GM21528 (cell line): ENCODE results near the gene MAPKAPK5.
"Not testable (repeated sequence)": the region's sequence is repeated elsewhere in the genome, so short reads cannot be mapped to it uniquely, and the experiment has no call there.

Source experiments
- ATAC-seq: cut with Tn5 transposase; IDR thresholded peaks from one replicate; pipeline ENCODE4 v1.9.1; 2021; ENCODE audit warnings: mild to moderate bottlenecking, moderate library complexity; ENCODE audit not compliant: unreplicated experiment, low FRiP score

Gene MAPKAPK5

DNA sequence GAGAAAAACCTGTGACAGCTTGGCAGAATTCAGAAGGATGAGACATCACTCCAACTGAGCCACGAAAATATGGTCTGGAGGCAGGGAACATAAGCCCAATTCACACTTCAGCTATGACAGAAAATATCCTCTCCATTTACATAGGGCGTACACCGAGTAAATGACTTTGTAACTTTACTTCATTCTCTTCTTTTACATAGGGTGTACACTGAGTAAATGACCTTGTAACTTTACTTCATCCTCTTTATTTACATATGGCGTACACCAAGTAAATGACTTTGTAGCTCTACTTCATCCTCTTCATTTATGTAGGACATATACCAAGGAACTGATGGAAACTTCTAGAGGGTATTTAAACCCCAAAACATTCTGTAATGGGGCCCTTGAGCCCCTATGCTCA, 14.1 kb upstream of the MAPKAPK5 start:
- no peak for ATAC-seq

DNA sequence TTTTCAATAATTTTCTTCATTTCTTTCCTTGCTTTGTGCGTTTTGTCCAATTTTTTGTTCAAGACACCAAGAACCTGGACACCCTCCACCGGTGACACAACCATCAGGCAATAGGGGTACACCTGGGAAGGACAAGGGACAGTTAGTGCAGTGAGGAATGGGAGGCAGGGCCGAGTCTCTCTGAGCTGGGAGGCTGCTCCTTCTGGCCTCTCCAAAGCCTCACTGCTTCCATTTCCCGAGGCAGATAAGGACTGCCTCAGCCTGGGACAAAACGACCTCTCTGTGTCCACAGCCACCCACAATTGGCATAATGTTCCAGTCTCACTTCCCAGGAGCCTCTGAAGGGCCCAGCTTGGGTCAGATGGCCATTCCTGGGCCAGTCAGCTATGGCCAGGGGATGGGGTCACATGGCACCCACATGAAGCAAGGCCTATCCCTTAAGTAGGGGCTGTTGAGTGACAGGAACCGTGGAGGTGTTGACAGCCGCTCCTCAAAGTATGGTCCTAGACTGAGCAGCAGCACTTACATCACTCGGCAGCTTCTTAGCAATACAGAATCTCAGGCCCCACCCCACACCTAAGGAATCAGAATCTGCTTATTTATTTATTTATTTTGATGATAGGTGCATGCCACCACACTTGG, 13.6 kb upstream of the MAPKAPK5 start:
- ATAC-seq: no peak

DNA sequence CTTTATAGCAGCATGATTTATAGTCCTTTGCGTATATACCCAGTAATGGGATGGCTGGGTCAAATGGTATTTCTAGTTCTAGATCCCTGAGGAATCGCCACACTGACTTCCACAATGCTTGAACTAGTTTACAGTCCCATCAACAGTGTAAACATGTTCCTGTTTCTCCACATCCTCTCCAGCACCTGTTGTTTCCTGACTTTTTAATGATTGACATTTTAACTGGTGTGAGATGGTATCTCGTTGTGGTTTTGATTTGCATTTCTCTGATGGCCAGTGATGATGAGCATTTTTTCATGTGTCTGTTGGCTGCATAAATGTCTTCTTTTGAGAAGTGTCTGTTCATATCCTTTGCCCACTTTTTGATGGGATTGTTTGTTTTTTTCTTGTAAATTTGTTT, 12.4 kb upstream of the MAPKAPK5 start:
- not testable (repeated sequence) for ATAC-seq

DNA sequence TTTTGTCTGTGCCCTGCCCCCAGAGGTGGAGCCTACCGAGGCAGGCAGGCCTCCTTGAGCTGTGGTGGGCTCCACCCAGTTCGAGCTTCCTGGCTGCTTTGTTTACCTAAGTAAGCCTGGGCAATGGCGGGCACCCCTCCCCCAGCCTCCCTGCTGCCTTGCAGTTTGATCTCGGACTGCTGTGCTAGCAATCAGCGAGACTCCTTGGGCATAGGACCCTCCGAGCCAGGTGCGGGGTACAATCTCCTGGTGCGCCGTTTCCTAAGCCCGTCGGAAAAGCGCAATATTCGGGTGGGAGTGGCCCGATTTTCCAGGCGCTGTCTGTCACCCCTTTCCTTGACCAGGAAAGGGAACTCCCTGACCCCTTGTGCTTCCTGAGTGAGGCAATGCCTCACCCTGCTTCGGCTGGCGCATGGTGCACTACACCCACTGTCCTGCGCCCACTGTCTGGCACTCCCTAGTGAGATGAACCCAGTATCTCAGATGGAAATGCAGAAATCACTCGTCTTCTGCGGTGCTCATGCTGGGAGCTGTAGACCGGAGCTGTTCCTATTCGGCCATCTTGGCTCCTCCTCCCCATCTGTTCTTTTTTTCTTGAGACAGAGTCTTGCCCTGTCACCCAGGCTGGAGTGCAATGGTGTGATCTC, 7.2 kb upstream of the MAPKAPK5 start:
- not testable (repeated sequence) for ATAC-seq

DNA sequence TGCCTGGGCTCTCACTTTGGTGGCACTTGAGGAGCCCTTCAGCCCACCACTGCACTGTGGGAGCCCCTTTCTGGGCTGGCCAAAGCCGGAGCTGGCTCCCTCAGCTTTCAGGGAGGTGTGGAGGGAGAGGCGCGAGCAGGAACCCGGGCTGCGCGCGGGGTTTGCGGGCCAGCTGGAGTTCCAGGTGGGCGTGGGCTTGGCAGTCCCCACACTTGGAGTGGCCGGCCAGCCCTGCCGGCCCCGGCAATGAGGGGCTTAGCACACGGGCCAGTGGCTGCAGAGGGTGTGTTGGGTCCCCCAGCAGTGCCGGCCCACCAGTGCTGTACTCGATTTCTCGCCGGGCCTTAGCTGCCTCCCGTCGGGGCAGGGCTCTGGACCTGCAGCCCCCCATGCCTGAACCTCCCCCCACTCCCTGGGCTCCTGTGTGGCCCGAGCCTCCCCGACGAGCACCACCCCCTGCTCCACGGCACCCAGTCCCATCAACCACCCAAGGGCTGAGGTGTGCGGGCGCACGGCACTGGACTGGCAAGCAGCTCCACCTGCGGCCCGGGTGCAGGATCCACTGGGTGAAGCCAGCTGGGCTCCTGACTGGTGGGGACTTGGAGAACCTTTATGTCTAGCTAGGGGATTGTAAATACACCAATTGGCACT, 6.4 kb upstream of the MAPKAPK5 start:
- ATAC-seq: not testable (repeated sequence)

DNA sequence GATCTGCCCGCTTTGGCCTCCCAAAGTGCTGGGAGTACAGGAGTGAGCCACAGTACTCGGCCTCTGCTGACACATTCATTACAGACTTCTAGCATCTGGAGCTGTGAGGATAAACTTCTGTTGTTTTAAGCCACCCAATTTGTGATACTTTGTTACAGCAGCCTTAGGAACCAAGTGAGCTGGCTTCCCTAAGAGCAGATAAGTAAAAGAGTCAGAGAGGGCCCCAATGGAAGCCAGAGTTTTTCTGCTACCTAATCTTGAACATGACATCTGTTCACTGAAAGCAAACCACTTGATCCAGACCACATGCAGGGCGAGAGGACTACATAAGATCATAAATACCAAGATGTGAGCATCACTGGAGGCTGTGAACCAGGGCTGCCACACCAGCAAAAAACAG, 3.7 kb upstream of the MAPKAPK5 start:
- ATAC-seq: no peak

DNA sequence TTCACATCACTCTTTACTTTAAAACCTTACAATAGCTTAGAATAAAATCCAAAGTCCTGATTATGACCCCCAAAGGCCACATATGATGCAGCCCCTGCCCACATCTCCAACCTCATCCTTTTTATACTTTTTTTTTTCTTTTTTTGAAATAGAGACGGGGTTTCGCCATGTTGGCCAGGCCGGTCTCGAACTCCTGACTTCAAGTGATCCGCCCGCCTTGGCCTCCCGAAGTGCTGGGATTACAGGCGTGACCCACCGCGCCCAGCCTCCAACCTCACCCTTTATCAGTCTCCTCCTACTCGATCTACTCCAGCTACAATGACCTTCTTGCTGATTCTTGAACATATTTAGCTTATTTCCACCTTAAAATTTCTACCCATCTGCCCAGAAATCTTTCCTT, 1.2 kb upstream of the MAPKAPK5 start:
- ATAC-seq: no peak

DNA sequence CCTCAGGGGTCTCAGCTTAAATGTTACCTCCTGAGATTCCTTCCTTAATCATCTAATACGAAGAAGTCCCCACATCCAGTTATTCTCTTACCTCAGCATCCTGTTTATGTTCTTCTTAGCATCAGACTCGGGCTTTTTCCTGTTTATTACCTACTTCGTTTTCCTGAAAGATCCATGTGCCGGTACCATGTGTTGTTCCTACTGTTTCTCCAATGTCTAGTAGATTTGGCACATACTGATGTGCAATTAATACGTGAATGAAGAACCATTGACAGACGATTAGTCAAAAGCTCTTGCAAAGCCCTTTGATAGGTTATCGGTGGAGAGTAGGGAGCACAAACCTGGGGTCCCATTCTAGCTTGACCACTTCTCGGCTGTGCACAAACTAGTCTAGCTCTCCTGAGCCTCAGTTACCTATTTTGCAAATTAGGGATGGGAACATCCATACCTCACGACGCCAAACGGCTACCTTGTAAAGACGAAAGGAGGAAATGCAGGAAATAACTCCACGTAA, 735 bp upstream of the MAPKAPK5 start:
- ATAC-seq: peak; percentile 8

DNA sequence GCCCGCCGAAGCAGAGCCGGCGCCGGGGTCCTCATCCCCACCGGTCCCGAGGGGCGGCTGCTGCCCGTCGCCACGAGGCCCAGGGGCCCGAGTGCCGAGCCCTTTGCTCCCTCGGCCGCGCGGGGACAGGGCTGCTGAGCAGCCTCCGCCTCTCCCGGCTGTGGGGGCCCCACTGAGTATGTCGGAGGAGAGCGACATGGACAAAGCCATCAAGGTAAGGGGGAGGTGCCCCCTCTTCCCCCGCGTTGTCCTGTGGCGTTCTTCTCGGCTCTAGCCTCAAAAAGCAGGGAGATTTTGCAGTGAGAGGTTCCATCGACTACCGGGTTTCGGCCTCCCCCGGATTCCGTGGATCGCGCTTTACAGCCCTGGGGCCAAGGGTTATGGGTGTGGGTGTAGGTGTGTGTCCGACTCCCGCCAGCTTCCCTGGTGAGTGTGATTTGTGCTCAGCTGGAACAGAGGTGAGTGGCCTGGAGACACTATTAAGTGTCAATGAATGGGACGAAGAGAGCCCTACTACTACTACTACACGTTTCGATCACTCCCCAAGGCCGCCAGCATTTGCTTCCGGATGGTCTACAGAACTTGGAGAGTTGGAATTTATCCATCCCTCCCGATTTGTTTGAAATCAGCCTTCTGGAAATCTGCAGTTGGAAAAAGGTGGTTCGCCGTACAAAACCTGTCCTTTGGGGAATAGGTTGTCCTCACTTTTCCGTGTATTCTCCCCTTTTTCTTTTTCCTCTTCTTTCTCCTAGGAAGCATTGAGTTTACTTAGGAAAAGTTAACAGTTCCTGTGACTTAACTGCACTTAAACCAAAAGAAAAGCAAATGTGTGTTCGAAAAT, 748 bp downstream of the MAPKAPK5 start:
- ATAC-seq: peak; percentile 37

DNA sequence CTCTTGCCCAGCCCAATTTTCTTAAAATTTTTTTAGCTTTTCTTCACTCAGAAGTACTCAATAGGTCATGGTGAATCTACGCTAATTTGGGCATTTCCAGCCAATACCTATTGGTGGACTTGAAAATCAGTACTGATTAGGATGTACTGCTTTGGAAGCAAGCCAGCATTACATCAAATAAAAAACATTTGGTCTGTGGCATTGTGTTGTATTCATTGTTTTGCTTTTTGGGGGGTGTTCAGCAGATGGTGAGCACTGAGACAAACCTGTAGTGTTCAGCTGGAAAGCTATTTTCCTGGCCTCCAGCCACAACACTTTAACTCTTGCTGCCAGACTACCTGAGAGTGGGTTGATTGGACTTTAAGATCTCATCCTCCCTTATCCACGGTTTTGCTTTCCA, 4.0 kb downstream of the MAPKAPK5 start:
- ATAC-seq: no peak

DNA sequence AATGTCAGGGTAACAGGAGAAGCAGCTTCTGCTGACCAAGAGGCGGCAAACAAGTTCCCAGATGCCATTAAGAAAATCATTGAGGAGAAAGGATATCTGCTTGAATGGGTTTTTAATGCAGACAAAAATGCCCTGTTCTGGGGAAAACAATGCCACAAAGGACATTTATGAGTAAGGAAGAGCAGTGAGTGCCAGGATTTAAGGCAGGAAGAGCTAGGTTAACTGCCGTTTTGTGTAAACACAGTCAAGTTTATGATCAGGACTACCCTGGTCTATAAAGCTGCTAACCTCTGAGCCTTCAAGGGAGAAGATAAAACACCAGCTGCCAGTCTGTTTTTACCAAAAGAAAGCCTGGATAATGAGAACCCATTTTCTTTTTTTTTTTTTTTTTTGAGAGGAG, 8.5 kb downstream of the MAPKAPK5 start:
- no peak for ATAC-seq

DNA sequence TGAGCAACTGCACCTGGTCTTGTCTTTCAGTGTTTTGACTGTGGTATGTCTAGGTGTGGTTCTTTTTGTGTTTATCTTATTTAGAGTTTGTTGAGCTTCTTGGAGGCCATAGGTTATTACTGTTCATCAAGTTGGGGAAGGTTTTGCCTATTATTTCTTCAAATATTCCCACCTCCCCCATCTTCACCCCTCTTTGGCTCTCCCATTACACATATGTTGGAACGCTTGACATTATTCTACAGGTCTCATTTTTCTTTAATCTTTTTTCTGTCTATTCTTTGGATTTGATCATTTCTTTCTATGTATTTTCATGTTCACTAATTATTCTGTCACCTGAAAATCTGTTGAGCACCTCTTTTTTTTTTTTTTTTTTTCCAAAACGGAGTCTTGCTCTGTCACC, 16.2 kb downstream of the MAPKAPK5 start:
- no peak for ATAC-seq

DNA sequence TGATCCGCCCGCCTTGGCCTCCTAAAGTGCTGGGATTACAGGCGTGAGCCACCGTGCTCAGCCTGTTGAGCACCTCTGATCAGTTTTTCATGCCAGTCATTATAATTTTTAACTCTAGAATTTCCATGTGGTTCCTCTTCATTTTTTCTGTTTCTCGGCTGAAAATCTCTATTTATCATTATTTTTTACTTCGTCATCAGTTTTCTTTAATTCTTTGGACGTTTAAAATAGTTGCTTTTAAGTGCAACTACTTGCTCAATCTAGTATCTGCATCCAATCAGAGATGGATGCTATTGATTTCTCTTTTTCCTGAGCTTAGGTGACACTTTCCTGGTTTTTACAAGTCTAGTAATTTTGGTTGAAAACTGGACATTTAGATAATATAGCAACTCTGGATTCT, 16.8 kb downstream of the MAPKAPK5 start:
- ATAC-seq: no peak

DNA sequence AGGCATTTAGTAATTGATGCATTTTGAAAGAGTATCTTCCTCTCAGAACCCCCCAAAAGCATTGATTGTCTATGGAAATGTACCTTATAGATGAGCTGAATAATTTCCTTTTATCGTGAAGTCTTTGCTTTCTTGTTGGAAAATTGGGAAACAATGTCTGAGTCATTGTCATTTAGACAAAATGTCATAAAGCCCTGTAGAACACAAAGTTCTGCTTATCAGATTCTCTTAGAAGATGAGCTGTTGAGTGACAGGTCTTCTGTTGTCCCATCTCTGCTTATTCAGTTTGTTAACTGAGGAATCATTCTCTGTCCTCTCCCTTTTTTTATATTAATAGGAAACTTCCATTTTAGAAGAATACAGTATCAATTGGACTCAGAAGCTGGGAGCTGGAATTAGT, 22.9 kb downstream of the MAPKAPK5 start:
- no peak for ATAC-seq

DNA sequence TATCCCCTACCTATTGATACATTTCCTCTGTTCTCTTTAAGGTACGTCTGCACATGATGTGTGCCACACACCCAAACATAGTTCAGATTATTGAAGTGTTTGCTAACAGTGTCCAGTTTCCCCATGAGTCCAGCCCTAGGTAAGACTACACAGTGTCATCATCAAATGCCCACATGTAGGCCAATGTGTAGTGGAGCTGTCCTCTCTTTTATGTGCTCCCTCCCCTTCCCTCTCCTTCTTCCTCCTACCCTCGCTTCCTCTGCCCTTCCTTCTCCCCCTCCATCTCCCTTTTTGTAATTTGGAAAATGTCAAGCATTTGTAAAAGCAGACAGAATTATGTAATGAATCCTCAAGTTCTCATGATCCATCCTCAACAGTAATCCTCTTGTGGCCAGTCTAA, 25.5 kb downstream of the MAPKAPK5 start:
- ATAC-seq: no peak

DNA sequence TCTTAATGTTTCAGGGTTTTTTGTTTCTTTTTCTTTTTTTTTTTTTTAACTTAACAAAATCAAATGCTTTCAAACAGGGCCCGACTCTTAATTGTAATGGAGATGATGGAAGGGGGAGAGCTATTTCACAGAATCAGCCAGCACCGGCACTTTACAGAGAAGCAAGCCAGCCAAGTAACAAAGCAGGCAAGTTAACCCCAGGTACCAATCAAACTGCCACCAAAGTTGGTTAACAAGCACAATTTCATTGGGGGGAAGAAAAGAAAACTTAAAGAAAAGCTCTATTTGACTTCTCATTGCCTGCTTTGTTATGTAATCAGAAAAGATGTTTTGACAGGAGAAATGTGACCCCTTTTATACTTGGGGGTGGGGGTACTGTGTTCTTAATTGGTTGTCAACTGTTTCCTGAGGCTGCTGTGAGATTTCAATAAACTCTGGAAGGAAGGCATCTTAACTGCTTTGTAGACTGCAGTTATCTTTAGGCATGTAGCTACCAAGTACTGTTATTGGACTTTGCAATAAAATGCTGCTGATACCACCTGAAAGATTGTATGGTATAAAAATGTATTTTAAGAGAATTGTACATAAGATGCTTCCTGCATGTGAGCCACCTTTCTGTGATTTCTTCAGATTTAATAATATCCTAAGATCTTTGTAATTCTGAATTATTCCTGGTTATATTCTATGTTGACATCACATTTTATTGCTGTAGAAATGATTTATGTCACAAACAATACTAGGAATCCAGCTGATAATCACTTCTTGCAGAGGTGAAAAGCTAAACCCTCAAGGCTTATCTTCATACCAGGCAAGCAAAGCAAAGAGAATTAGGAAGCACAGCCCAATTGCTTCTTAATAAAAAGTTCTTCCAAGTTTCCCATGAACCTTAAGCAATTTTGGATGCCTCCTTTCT, 26.9 kb downstream of the MAPKAPK5 start:
- no peak for ATAC-seq

DNA sequence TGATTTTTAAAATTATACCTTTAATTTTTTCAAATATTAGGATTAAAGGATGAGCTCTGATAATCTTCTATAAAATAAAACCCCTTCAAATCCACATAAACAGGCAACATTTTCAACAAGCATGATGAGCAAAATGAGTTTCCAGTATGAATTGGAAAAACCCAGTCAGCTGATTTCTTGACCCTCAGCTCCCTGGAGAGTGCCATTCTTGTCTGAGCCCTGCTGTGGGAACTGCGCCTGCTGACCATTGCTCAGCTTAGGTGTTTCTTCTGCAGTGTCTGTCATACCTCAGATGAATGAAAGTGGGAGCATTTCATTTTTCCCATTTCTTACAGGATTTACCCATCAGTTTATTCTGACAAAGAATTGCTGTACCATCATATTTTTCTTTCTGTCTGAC, 27.6 kb downstream of the MAPKAPK5 start:
- ATAC-seq: no peak

DNA sequence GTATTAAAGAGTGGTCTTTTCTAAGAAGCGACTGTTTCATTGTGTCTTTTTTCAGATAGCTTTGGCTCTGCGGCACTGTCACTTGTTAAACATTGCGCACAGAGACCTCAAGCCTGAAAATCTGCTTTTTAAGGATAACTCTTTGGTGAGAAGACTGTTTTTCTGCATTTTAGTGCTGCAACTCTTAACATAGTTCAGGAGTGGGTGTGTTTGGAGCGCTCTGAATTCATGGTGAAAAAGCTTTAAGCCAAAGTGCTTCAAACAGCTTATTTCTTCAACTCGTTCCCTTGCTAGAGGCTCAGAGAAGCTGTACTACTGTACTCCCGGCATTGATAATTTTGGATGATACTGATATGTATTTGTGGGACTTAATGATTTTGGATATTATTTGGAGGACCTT, 28.2 kb downstream of the MAPKAPK5 start:
- no peak for ATAC-seq

DNA sequence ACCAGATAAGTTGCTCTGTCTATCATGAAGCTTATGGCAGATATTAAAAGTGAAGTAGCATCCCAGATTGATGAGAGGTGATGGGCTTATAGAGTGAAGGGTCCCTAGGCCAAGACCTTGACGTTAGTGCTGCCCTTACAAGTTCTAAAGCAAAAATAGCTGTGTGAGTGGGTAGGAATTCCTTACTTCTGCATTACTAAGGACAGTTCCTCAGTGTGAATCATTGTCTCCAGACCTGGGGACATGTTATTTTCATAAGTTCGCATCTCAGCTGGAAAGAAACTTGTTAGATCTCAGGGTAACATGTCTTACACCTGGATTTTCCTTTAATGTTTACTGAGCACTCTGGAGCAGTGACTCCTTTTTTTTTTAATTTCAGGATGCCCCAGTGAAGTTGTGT, 28.7 kb downstream of the MAPKAPK5 start:
- no peak for ATAC-seq

DNA sequence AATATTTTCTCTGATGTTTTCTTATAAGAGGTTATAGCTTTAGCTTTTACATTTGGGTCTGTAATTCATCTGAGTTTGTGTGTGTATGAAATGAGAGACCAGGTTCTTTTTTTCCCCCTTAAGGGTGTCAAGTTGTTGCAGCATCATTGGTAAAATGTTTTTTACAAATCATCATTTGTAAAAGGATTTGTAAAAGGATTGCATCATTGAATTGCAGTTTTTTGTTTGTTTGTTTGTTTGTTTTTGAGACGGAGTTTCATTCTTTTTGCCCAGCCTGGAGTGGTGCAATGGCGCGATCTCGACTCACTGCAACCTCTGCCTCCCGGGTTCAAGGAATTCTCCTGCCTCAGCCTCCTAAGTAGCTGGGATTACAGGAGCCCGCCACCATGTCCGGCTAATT, 31.1 kb downstream of the MAPKAPK5 start:
- no peak for ATAC-seq
